Panc1 (cell line): Measurements from ENCODE around the gene CDC42BPA. TPM values are rescaled to one million over a fixed set of nuclear protein-coding genes. Genes with fewer than 3 reads are reported as not detected.

Experiments used
- ATAC-seq: fragments of 200-7000 bp; cut with Tn5 transposase; 2 replicates; pipeline ENCODE4 v1.9.1; 2020; ENCODE audit warnings: mild to moderate bottlenecking, moderate library complexity
- BruUV-seq: library from RNA; stranded (reverse); fragments of 400-500 nt; replicated peaks from 2 replicates; lab custom pipeline; 2021; lab: Mats Ljungman, UMichigan
- CTCF ChIA-PET: fragments of 300-600 bp; sonication (Branson Sonifier 250); formaldehyde crosslinking; loops from one replicate; lab custom pipeline; 2022; ENCODE audit warnings: antibody characterized with exemption; lab: Charles Lee
- POLR2A ChIA-PET: fragments of 300-600 bp; sonication (Branson Sonifier 250); formaldehyde crosslinking; loops from one replicate; lab custom pipeline; 2022; ENCODE audit warnings: antibody characterized with exemption; lab: Charles Lee
- DNase-seq: peaks from one replicate; pipeline ENCODE4 v3.0.0-alpha.2; 2010; ENCODE audit warnings: low read depth, low spot score
- H3K27ac ChIP-seq: 2 replicates; pipeline ENCODE4 v1.5.1; 2011; ENCODE audit warnings: mild to moderate bottlenecking, low read length, inconsistent platforms
- H3K27me3 ChIP-seq: fragments of 200-500 bp; sonication (Bioruptor generic); 2 replicates; pipeline ENCODE4 v1.6.0; 2014; ENCODE audit warnings: low read length, inconsistent platforms; ENCODE audit not compliant: control insufficient read depth, insufficient read depth
- H3K36me3 ChIP-seq: fragments of 200-500 bp; sonication (Bioruptor generic); 2 replicates; pipeline ENCODE4 v1.5.1; 2014; ENCODE audit warnings: inconsistent platforms, mild to moderate bottlenecking, low read length, moderate library complexity; ENCODE audit not compliant: control insufficient read depth, insufficient read depth
- H3K4me1 ChIP-seq: 2 replicates; pipeline ENCODE4 v1.5.1; 2011; ENCODE audit warnings: inconsistent platforms, mild to moderate bottlenecking, low read length, moderate library complexity; ENCODE audit not compliant: control insufficient read depth, insufficient read depth
- H3K4me3 ChIP-seq, 2 experiments: 2 replicates each; pipeline ENCODE4 v1.5.1; 2011 to 2012; ENCODE audit warnings: low read depth in 2 of 2, low read length in 2 of 2, mild to moderate bottlenecking in 2 of 2, inconsistent platforms in 1 of 2, moderate library complexity in 1 of 2
- H3K9me3 ChIP-seq: fragments of 200-500 bp; sonication (Bioruptor generic); 2 replicates; pipeline ENCODE4 v1.5.1; 2014; ENCODE audit warnings: low read depth, mild to moderate bottlenecking, inconsistent platforms, low read length, moderate library complexity; ENCODE audit not compliant: control insufficient read depth, insufficient read depth
- CTCF ChIP-seq: fragments of 450-650 bp; IDR thresholded peaks from 2 replicates; pipeline ENCODE4 v1.5.1; 2017; ENCODE audit warnings: mild to moderate bottlenecking
- POLR2AphosphoS5 ChIP-seq: IDR thresholded peaks from 2 replicates; pipeline ENCODE4 v1.6.1; 2012; ENCODE audit warnings: mild to moderate bottlenecking, low read depth, low read length, moderate library complexity
- SIN3A ChIP-seq: IDR thresholded peaks from 2 replicates; pipeline ENCODE4 v1.6.1; 2012; ENCODE audit warnings: low read depth, mild to moderate bottlenecking, low read length, moderate library complexity, borderline replicate concordance; ENCODE audit not compliant: insufficient read depth
- TCF7L2 ChIP-seq: IDR thresholded peaks from 2 replicates; pipeline ENCODE4 v1.6.1; 2011; ENCODE audit warnings: mild to moderate bottlenecking, low read depth, low read length, inconsistent platforms
- in situ Hi-C: cut with HindIII; loops from 2 replicates; pipeline ENCODE4 v1.10.0; 2016; ENCODE audit warnings: low sequenced_read_pairs, low pct_unique_long_range_greater_than_20kb
- intact Hi-C: fragments of 100-400 bp; cut with micrococcal nuclease; formaldehyde crosslinking; loops from one replicate; pipeline ENCODE4 v1.10.0; 2022; ENCODE audit not compliant: unreplicated experiment
- total RNA-seq: library from RNA; stranded (reverse); gene quantifications from one replicate; pipeline ENCODE4 v1.2.1, GENCODE V29; 2021; ENCODE audit not compliant: unreplicated experiment
- TF ChIP-seq, protein P1 (sequence below), 2 experiments: IDR thresholded peaks; 2 replicates each; pipeline ENCODE4 v1.6.1; 2011 to 2012; ENCODE audit warnings: low read depth in 2 of 2, control low read depth in 1 of 2, low read length in 1 of 2, mild to moderate bottlenecking in 1 of 2, moderate library complexity in 1 of 2; ENCODE audit not compliant: insufficient read depth in 1 of 2

CDC42BPA gene
- total RNA-seq, 1 experiment from 2014 or later: 32.8 TPM

DNA sequence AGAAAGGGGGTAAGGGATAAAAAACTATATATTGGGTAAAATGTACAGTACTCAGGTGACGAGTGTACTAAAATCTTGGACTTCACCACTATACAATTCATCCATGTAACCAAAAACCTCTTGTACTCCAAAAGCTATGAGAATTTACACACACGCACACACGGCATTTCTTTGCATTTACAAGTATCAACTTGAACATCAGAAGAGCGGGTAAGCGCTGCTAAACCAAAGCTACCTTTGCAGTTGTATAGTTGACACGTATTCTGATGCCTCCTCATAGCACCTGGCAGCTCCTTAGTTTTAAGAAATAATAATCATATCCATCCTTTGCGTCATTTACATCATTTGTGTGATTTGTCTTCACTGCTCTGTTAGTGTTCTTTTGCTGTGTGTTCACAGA is 17.6 kb downstream of the CDC42BPA start:
- ChIA-PET CTCF (interaction anchor here (0.6 kb wide), 1 partner anchor 20 kb away, joined by 7 read pairs; no protein-coding TSS in a partner anchor), POLR2A (no interaction called here)
- TF ChIP-seq CTCF (no peak), SIN3A (no peak), POLR2AphosphoS5 (no peak), TCF7L2 (no peak)
- TF ChIP-seq, protein P1, sequence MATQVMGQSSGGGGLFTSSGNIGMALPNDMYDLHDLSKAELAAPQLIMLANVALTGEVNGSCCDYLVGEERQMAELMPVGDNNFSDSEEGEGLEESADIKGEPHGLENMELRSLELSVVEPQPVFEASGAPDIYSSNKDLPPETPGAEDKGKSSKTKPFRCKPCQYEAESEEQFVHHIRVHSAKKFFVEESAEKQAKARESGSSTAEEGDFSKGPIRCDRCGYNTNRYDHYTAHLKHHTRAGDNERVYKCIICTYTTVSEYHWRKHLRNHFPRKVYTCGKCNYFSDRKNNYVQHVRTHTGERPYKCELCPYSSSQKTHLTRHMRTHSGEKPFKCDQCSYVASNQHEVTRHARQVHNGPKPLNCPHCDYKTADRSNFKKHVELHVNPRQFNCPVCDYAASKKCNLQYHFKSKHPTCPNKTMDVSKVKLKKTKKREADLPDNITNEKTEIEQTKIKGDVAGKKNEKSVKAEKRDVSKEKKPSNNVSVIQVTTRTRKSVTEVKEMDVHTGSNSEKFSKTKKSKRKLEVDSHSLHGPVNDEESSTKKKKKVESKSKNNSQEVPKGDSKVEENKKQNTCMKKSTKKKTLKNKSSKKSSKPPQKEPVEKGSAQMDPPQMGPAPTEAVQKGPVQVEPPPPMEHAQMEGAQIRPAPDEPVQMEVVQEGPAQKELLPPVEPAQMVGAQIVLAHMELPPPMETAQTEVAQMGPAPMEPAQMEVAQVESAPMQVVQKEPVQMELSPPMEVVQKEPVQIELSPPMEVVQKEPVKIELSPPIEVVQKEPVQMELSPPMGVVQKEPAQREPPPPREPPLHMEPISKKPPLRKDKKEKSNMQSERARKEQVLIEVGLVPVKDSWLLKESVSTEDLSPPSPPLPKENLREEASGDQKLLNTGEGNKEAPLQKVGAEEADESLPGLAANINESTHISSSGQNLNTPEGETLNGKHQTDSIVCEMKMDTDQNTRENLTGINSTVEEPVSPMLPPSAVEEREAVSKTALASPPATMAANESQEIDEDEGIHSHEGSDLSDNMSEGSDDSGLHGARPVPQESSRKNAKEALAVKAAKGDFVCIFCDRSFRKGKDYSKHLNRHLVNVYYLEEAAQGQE (IDR thresholded peaks at IDR 0.05; ENCODE audit: insufficient read depth in 1 of 2, low read depth in 2 of 2, low read length in 1 of 2): no peak
- intact Hi-C loops: no loop called here
- no peak overlapping the region for H3K4me3 ChIP-seq
- no peaks in the 10 kb centered on the region for H3K36me3 ChIP-seq
- no peaks in the 10 kb centered on the region for H3K27me3 ChIP-seq
- peaks cover 17% of the 10 kb centered on the region for H3K4me1 ChIP-seq
- in situ Hi-C loops: no loop called here
- no TSS peak for BruUV-seq
- no peak overlapping the region for H3K27ac ChIP-seq
- no peaks in the 10 kb centered on the region for H3K9me3 ChIP-seq
- DNase-seq: no peak
- no peak for ATAC-seq

- DNase-seq: no peak
- intact Hi-C loops: no loop called here
- Histone ChIP-seq H3K9me3 (no peaks in the 10 kb centered on the region), H3K36me3 (no peaks in the 10 kb centered on the region), H3K27ac (peak overlapping the region; percentile 48; the same call in 1 of the 2 replicates), H3K4me3 (no peak overlapping the region), H3K27me3 (no peaks in the 10 kb centered on the region), H3K4me1 (peaks cover 17% of the 10 kb centered on the region)
- ChIA-PET POLR2A (interaction anchor here (0.5 kb wide), 1 partner anchor 151 kb away, joined by 3 read pairs; no protein-coding TSS in a partner anchor), CTCF (no interaction called here)
- in situ Hi-C loops: no loop called here
- TF ChIP-seq CTCF (no peak), POLR2AphosphoS5 (no peak), SIN3A (no peak), TCF7L2 (no peak)
- TF ChIP-seq, protein P1 (IDR thresholded peaks at IDR 0.05; ENCODE audit: insufficient read depth in 1 of 2, low read depth in 2 of 2, low read length in 1 of 2): no peak
- no peak for ATAC-seq
- no TSS peak for BruUV-seq
These were observed 18.6 kb downstream of the CDC42BPA start for GRCh38 chr1:227299688-227300087.
